ENCODE measurements around the gene CLDND2.

GRCh38 chr19:51417810-51418157, 49.0 kb upstream of the CLDND2 start:
- TF ChIP-seq POLR2A (IDR thresholded peaks at IDR 0.05) (no peak), CTCF (IDR thresholded peaks at IDR 0.05) (no peak), POLR2AphosphoS5 (IDR thresholded peaks at IDR 0.05) (no peak)

All from transverse colon (tissue), 4 donors.